ENCODE measurements around the gene CACNA2D1.
A peak's percentile ranks its signal among the peaks of the same experiment; 100 is the strongest.

CACNA2D1 gene

DNA sequence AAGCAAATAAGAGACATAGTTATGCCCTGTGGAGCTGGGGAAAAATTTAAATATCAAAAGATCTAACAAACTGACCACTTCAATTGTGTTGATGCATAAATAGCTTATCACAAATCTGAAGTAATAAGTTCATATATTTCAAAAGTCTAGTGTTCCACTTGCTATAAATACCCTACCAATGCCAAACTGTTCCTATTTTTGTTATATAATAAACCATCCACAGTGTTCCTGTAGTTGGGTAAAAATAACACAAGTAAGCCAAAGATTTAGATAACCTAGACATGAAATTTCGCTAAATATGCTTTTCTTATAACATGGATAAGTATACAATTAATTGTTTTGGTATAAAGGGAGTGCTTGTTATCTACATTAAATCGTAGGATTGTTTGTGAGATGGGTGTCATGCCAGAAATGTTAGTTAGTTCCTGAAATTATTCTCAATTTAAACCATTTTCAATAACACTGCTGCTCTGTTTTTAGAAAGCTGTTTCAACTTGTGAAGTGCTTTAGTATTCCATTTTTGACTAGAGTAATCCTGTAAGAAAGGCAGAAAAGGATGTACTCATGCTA is 85.5 kb downstream of the CACNA2D1 start:
- TF ChIP-seq, protein P1, sequence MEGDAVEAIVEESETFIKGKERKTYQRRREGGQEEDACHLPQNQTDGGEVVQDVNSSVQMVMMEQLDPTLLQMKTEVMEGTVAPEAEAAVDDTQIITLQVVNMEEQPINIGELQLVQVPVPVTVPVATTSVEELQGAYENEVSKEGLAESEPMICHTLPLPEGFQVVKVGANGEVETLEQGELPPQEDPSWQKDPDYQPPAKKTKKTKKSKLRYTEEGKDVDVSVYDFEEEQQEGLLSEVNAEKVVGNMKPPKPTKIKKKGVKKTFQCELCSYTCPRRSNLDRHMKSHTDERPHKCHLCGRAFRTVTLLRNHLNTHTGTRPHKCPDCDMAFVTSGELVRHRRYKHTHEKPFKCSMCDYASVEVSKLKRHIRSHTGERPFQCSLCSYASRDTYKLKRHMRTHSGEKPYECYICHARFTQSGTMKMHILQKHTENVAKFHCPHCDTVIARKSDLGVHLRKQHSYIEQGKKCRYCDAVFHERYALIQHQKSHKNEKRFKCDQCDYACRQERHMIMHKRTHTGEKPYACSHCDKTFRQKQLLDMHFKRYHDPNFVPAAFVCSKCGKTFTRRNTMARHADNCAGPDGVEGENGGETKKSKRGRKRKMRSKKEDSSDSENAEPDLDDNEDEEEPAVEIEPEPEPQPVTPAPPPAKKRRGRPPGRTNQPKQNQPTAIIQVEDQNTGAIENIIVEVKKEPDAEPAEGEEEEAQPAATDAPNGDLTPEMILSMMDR (IDR thresholded peaks at IDR 0.05), result no peak
- DNase-seq (ENCODE audit: low spot score), result no peak
- no peak overlapping the region for H3K27ac ChIP-seq
- peak overlapping the region; percentile 21 for H3K4me3 ChIP-seq

DNA sequence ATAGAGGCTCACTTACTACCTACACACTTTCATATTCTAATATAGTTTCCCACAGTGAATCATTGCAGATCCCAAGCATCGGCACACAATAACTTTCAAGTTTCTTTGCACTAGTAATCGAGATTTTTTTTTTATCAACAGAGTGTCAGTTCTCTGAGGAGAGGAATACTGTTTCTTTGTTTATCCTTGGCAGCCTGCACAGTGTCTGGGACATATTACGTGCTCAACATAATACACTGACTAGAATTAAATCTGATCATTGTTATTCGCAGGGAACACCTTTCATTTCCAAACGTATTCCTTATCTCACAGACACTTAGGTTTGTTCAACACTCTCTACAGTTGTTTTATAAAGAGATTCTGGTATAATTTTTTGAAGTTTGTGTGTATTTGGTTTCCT is 95.3 kb downstream of the CACNA2D1 start:
- H3K27ac ChIP-seq, result no peak overlapping the region
- H3K4me3 ChIP-seq, result no peak overlapping the region
- no peak for DNase-seq (ENCODE audit: low spot score)
- TF ChIP-seq, protein P1 (IDR thresholded peaks at IDR 0.05), result no peak

DNA sequence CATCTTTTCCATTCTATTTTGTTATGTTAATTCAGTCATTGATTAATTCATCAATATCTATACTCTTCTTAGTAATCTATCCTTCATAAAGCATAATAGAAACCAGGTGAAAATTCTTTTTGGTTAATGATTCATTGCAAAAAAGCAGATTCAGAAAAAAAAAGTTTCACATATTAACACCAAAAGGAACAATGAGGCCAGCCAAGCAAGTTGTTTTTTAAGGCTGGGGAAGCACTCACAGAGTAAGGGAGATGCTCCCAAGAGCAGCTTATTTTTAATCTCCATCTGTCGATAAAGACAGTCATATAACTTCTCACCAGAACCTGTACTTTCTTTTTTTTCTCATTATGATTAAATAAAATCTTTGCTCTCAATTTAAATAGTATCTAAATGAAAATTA is 95.8 kb downstream of the CACNA2D1 start:
- DNase-seq (ENCODE audit: low spot score), result no peak
- no peak overlapping the region for H3K4me3 ChIP-seq
- TF ChIP-seq, protein P1 (IDR thresholded peaks at IDR 0.05), result no peak
- H3K27ac ChIP-seq, result no peak overlapping the region

DNA sequence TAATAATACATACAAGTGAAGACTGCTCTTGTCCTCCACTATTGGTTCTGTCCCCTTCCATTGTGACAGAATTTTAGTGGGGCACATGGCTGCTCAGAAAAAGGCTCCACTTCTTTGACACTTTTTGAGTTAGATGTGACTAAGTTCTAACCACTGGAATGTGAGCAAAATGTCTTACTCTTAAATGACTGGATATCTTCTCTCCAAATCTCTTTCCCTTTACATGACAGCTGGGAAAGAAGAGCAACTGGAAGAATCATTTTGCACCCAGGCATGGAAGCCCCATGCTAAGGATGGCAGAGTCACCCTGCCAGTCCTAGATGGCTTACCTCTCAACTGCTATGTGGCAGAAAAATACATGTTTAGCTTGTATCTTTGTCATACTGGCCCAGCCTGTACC is 97.7 kb downstream of the CACNA2D1 start:
- TF ChIP-seq, protein P1 (IDR thresholded peaks at IDR 0.05), result no peak
- H3K27ac ChIP-seq, result no peak overlapping the region
- DNase-seq (ENCODE audit: low spot score), result no peak
- H3K4me3 ChIP-seq, result no peak overlapping the region

DNA sequence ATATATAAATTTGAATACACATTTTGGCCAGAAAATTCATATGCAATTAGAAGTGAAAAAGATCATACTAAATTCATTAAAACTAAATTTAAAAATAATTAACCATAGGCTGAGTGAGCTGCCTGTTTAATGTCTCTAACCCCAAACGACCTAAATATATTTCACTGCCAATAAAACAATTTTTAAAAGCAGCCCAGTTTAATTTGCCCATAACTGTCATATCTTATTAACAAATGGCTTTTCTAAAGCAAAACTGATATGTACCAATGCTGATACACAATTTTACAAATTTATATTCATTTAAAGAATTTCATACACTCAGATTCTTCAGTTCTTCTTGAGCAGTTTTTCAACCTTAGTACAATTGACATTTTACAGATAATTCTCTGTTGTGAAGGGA is 99.9 kb downstream of the CACNA2D1 start:
- TF ChIP-seq, protein P1 (IDR thresholded peaks at IDR 0.05), result no peak
- DNase-seq (ENCODE audit: low spot score), result no peak
- H3K4me3 ChIP-seq, result no peak overlapping the region
- H3K27ac ChIP-seq, result no peak overlapping the region

DNA sequence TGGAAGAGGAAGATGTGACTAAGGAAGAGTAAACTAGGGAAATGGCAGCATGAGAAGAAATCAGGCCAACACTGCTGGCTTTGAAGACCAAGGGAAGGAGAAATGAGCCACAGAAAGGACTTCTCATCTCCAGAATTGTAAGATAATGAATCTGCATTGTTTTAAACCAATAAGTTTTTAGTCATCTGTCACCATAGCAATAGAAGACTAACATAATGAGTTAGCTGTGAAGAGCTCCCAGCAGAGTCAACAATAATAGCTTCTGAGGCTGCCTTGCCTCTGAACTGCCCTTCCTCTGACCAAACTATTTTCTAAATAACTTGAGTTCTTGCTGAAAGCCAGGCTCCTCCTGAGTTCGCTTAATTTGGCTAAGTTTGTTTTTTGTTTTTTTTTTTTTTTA is 103.6 kb downstream of the CACNA2D1 start:
- Histone ChIP-seq H3K27ac (no peak overlapping the region), H3K4me3 (no peak overlapping the region)
- DNase-seq (ENCODE audit: low spot score), result no peak
- TF ChIP-seq, protein P1 (IDR thresholded peaks at IDR 0.05), result no peak

DNA sequence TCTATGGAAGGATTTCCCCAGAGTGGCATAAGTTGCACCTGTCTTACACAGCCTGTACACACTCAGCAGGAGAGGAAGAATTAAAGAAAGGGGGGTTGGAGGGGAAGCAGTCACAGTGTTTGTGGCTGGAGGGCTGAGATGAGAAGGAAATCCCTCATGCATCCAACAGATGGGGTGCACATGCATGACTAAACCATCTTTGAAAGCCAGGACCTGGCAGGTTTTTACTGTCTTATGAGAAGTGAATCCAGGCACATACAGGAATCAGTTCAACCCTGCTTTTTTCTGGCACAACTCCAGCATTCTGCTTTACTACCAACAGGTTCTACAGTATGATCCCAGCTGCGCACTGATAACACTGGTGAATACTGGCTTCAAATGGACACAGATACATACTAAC is 107.7 kb downstream of the CACNA2D1 start:
- TF ChIP-seq, protein P1 (IDR thresholded peaks at IDR 0.05), result no peak
- Histone ChIP-seq H3K27ac (no peak overlapping the region), H3K4me3 (no peak overlapping the region)
- DNase-seq (ENCODE audit: low spot score), result no peak

All from coronary artery (tissue), 2 donors.